ENCODE data around the gene SPC24.
"Not testable (repeated sequence)": the region's sequence is repeated elsewhere in the genome, so short reads cannot be mapped to it uniquely, and the experiment has no call there.

The SPC24 gene

GRCh38 chr19:11192957-11193939, 37.7 kb upstream of the SPC24 start:
- DNase-seq (ENCODE audit: low read depth in 3 of 3, low spot score in 1 of 3), result no peak

GRCh38 chr19:11191934-11192333, 36.4 kb upstream of the SPC24 start:
- no peak for DNase-seq (ENCODE audit: low read depth in 3 of 3, low spot score in 1 of 3)

- DNase-seq (ENCODE audit: low read depth in 3 of 3, low spot score in 1 of 3), result no peak
Measured at GRCh38 chr19:11191273-11191755, 35.7 kb upstream of the SPC24 start.

GRCh38 chr19:11190501-11190900, 34.9 kb upstream of the SPC24 start:
- DNase-seq (ENCODE audit: low read depth in 3 of 3, low spot score in 1 of 3), result no peak

DNA sequence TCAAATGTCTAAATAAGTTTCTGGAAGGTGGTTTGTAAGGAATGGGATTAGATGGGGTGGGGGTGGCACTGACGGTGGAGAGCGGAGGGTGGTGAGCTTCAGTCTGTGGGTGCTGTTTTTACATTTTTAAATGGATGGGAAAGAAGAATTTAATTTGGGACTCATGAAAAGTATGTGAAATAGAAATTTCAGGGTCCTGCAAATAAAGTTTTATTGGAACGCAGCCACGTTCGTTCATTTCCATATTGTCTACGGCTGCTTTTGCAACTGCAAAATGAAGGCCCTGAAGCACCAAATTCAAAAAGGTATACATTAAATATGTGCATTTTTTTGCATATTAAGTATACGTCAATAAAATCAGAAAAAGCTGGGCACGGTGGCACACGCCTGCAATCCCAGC, 31.9 kb upstream of the SPC24 start:
- no peak for DNase-seq (ENCODE audit: low read depth in 3 of 3, low spot score in 1 of 3)

DNA sequence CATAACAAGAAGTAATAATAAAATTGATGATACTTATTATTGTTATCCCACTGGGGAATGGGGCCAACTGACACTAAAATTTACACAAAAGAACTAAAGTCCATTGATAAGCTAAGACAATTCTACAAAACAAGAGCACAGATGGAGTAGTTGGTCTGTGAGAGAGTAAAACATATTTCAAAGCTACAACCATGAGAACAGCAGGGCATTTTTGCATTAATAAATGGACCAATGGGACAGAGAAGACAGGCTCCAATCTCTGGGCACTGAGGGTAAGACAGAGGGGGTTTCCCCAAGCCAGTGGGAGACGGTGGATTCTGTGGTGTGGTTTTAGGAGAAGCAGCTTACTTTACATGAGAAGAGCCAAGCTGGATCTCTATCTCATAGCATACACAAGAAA, 27.4 kb upstream of the SPC24 start:
- DNase-seq (ENCODE audit: low read depth in 3 of 3, low spot score in 1 of 3), result no peak

DNA sequence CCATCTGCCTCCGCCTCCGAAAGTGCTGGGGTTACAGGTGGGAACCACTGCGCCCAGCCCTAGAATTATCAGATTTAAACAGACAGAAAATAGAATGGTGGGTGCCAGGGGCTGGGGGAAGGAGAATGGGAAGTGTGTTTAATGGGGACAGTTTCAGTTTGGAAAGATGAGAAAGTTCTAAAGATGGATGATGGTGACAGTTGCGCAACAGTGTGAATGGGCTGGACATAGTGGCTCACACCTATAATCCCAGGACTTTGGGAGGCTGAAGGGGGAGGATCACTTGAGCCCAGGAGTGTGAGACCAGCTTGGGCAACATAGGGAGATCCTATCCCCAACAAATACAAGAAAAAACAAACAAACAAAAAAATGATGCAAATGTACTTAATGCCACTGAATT, 25.9 kb upstream of the SPC24 start:
- DNase-seq (ENCODE audit: low read depth in 3 of 3, low spot score in 1 of 3), result no peak

DNA sequence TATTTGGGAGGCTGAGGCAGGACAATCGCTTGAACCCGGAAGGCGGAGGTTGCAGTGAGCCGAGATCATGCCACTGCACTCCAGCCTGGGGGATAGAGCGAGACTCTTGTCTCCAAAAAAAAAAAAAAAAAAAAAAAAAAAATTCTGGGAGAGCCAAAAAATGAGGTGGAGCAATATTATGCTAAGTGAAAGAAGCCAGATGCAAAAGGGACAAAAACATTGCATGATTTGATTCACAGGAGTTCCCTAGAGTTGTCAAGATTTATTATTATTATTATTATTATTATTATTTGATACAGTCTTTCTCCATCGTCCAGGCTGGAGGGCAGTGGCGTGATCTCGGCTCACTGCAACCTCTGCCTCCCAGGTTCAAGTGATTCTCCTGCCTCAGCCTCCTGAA, 25.4 kb upstream of the SPC24 start:
- DNase-seq (ENCODE audit: low read depth in 3 of 3, low spot score in 1 of 3), result not testable (repeated sequence)

GRCh38 chr19:11180346-11180745, 24.8 kb upstream of the SPC24 start:
- DNase-seq (ENCODE audit: low read depth in 3 of 3, low spot score in 1 of 3), result no peak

- no peak for DNase-seq (ENCODE audit: low read depth in 3 of 3, low spot score in 1 of 3)
Measured at GRCh38 chr19:11179716-11180297, 24.2 kb upstream of the SPC24 start.

- not testable (repeated sequence) for DNase-seq (ENCODE audit: low read depth in 3 of 3, low spot score in 1 of 3)
Measured at GRCh38 chr19:11179145-11179465, 23.5 kb upstream of the SPC24 start.

DNA sequence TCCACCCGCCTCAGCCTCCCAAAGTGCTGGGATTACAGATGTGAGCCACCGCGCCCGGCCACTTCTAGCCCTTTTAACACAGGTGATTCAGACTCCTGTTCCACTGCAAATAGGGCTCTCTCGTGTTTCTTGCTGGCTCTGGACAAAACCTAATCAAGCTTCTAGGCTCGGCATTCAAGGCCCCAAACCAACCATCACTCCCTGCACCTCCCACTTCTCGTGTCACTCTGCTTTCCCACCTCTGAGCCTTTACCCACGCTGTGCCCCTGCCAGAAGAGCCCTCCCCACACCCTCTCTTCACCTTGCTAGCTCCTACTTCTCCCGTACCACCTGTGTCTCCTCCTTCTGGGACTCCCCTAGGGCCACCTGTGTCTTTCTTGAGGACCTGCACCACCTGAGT, 22.0 kb upstream of the SPC24 start:
- DNase-seq (ENCODE audit: low read depth in 3 of 3, low spot score in 1 of 3), result no peak

DNA sequence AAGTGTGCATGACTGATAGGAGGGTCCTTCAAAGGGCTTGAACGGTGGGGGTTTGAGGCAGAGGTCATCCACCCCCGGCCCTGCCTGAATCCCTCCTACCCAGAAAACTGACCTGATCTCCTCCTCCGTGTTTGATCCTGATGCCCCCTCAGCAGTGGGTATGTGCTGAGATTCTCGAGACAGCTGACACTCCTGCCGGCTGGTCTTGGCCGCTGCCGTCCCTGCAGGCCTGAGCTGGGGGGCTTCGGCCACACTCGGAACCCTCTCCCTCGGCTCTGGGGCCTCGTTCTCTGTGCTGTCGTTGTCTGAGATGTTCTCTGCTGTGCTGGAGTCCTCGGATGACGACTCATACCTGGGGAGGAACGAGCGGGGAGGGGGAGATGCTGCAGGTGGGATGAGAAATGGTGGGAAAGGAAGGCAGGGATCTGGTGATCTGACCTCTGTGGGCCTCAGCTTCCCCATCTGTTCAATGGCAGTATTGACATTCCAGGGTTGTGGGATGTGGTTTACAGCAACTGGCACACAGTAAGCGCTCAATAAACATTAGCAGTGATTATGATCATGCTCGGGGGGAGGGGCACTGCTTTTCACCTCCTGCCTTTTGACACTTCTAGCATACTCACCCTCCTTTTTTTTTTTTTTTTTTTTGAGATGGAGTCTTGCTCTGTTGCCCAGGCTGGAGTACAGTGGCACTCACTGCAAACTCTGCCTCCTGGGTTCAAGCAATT, 21.0 kb upstream of the SPC24 start:
- DNase-seq (ENCODE audit: low read depth in 3 of 3, low spot score in 1 of 3), result no peak

DNA sequence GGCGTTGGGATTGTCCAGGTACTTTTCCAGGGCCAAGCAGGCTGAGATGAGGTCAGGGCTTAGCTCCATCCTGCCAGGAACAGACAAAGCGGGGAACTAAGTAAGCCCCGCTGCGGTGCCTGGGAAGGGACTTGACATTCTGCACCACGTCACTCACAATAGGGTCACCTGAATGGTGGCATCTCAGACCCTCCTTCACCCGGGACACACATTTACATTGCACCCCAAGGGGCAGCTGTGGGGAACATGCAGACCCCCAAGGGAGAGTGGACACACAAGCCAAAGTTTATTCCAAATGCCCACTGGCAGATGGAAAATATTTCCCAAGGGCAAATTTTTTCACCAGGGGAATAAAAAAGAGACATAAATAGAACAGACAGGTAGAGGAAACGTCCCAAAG, 20.3 kb upstream of the SPC24 start:
- no peak for DNase-seq (ENCODE audit: low read depth in 3 of 3, low spot score in 1 of 3)

GRCh38 chr19:11174336-11174735, 18.8 kb upstream of the SPC24 start:
- DNase-seq (ENCODE audit: low read depth in 3 of 3, low spot score in 1 of 3), result no peak

- no peak for DNase-seq (ENCODE audit: low read depth in 3 of 3, low spot score in 1 of 3)
Measured at GRCh38 chr19:11173516-11174155, 18.1 kb upstream of the SPC24 start.

- no peak for DNase-seq (ENCODE audit: low read depth in 3 of 3, low spot score in 1 of 3)
Measured at GRCh38 chr19:11172576-11172975, 17.0 kb upstream of the SPC24 start.

DNA sequence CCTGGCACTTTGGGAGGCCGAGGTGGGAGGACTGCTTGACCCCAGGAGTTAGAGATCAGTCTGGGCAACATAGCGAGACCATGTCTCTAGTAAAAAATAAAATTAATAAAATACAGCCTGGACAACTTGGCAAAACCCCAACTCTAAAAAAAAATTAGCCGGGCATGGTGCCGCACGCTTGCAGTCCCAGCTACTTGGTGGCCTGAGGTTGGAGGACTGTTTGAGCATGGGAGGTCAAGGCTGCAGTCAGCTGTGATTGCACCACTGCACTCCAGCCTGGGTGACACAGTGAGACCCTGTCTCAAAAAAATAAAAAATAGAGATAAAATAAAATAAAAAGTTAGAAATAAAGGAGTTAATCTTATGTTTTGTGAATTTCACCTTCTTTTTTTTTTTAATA, 15.6 kb upstream of the SPC24 start:
- DNase-seq (ENCODE audit: low read depth in 3 of 3, low spot score in 1 of 3), result no peak

DNA sequence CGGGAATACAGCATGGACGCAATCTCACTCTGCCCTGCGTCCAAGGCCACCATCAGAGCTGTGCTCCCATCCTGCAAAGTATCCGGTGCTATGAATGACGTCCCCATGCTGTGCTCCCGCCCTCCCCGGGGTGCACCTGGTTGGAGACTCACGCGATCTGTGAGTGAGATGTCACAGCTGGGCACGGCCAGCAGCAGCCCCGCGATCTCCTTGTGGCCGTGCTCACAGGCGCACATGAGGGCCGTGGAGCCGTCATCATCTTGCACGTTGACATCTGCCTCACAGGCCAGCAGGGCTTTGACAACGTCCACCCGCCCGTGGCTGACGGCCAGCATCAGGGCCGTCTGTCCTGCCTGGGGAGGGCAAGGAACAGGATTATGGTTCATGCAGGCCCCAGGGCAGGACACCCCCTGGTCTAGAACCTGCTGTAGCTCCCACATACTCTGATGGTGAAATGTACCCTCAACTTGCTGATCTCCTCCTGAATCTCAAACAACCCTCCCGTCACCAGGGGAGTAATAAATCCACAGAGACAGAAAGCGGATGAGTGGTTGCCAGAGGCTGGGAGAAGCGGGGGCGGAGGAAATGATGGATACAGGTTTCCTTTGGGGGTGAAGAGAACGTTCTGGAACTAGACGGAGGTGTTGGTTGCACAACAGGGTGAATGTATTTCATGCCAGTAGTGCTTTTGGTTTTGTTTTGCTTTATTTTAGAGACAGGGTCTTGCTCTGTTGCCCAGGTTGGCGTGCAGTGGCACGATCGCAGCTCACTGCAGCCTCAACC, 14.5 kb upstream of the SPC24 start:
- DNase-seq (ENCODE audit: low read depth in 3 of 3, low spot score in 1 of 3), result no peak

DNA sequence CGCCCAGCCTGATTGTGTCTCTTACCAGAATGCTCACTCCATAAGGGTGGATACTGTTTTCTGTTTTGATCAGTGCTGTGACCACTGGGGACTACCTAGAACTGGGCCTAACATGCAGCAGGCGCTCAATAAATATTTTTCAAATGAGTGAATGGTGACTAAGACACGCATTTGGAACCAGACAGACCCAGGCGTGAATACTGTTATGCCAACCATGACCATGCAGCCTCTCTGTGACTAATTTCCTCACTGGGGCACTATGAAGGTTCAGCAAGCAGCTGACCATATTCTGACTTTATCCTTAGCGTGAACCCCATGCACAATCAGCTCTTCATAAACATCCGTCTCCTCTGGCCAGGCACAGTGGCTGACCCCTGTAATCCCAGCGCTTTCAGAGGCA, 13.0 kb upstream of the SPC24 start:
- no peak for DNase-seq (ENCODE audit: low read depth in 3 of 3, low spot score in 1 of 3)

Measured in stimulated activated CD4-positive, alpha-beta T cell treated with anti-CD3 and anti-CD28 coated beads, TNF-alpha, amount 100 ng/mL, for 1 hour (primary cell).